ENCODE results near the gene SHH.

DNA sequence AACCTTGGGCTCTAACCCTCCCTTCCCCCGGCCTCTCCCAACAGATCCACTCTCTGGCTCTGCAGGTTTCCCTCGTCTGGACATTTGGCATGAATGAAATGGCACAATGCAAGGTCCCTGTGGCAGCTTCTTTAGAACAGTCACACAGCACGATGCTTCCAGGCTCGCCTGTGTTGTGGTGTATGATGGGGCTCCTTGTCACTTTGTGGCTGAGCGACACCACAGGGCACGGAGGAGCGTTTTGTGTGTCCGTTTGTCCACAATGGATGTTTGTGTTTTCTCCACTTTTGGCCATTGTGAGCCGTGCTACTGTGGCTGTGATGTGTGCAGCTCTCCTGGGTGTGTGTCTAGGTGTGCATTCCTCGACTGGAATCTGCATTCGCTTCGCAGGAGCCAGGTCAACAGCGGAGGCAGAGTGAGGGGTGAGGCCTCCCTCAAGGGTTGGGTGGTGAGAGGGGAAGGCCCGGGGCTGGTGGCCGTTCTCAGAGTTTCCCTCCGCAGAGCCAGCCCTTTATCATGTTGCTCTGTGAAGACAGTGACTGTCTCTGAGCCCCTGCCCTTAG, 22.3 kb upstream of the SHH start:
- TF ChIP-seq POLR2AphosphoS5 (IDR thresholded peaks at IDR 0.05; ENCODE audit: borderline replicate concordance, low read depth, low read length) (no peak), EZH2 (IDR thresholded peaks at IDR 0.05) (no peak), FOXP2 (optimal IDR thresholded peaks at IDR 0.05; ENCODE audit: control extremely low read depth, extremely low read length, insufficient read depth) (no peak)
